IPS DF 19.7 (cell line): ENCODE measurements around the gene UST.
"Not testable (repeated sequence)": the region's sequence is repeated elsewhere in the genome, so short reads cannot be mapped to it uniquely, and the experiment has no call there.

Experiments
- DNase-seq: peaks from one replicate; pipeline ENCODE4 v3.0.0-alpha.2; 2013; ENCODE audit warnings: low read depth, low spot score

UST gene

DNA sequence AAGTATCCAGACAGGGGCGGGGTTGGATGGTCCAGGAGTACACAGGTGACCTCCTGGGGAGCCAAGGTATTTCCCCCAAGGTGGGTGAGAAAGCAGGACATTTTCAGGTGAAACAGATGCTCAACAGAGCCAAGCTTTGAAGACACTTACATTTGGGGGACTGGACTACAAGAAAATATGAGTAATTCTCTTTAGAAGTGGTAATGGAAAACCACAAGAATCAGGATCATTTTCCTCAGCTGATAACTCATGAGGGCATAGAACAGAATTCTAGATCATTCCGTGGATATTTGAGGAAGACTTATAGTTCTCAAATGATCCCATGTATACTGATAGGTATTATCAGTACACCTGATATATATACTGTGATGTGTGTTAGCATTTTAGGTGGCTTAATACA lies 89.9 kb downstream of the UST start:
- no peak for DNase-seq

- no peak for DNase-seq
Observed at GRCh38 chr6:148837941-148838340, 91.1 kb downstream of the UST start.

- DNase-seq, result no peak
Observed at GRCh38 chr6:148839044-148839443, 92.2 kb downstream of the UST start.

- DNase-seq, result no peak
Observed at GRCh38 chr6:148840256-148840655, 93.4 kb downstream of the UST start.

DNA sequence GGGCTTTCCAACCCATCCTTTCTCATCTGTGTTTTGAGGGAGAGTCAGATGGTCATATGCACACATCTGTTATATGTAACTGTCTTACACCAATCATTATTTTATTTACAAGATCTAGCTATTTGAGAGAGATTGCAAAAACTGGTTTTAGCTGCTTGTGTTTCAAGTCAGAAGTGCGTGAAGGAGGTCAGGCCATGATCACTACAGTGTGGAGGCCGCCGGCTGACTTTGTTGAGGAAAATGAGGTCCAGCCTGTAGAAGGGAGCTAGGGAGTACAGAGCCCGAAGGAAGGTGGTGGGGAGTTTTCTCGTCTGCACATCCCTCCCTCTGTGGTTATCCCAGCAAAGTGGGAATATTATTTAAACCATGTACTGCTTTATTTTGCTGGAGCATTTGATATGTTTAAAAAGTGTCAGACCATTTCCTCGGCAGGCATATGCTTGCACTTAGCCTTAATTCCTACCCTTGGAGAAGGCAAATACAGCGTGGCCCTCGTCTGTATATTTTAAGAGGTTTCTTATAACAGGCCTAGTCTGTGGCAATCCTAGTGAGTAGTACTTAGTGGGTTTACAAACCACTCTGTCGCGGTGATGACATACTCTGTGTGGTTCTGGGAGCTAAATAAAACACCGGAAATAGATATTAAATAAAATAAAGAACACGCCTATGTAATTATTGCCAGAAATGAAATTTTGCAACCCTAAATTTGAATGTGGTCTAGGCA lies 95.6 kb downstream of the UST start:
- DNase-seq, result no peak

- DNase-seq, result no peak
Observed at GRCh38 chr6:148845464-148845863, 98.6 kb downstream of the UST start.

DNA sequence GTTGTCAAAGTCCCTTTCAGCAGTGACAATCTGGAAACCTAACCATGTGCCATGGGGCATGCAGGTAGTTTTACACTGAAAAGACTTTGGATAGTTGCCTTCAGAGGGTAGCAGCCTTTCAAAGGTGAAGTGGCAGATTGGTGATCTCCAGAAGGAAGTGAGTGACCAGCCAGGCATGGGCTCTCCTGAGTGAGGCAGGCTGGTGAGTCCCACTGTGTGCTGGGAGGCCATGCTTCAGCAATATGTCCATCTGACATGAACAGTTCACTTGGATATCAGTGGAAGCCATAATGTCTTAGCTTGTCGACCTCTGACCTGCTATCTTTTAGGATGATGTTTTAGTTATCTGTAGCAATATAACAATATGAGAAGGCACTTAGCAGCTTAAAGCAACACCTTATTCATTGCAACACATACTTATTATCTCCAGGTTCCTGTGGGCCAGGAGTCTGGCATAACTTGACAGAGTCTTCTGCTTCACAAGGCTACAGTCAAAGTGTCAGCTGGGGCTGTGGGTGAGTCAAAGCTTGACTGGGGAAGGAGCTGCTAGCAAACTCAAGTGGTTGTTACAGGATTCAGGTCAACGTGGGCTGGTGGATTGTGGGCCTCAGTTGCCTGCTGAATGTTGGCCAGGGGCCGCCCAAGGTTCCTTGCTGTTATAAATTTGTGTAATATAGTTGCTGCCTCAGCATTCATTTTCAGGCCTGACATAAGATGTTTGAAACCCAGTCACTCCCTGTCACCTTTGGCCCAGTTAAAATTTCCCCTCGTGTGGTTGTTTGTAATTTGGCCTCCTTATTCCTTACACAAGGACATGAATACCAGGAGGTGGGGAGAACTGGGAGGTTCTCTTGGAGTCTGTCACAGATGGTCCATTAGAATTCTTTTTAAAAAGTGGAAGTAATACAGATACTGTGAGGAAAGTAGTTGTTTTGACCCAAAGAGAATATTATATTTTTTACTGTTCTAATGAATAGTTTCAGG lies 100.2 kb downstream of the UST start:
- DNase-seq, result no peak

DNA sequence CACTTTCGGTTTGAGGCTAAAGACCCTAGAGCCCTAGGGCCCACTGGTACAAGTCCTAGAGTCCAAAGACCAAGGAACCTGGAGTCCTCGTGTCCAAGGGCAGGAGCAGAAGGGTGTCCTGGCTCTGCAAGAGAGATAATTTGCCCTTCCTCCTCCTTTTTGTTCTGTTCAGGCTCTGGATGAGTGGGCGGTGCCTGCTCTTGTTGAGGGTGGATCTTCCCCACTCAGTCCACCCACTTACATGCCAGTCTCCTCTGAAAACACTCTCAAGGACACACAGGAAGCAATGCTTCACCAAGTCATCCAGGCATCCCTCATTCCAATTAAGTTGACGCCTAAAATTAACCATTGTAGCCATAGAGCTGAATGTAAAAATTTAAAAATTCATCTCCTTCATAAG lies 102.1 kb downstream of the UST start:
- DNase-seq, result no peak

- DNase-seq, result not testable (repeated sequence)
Observed at GRCh38 chr6:148849449-148849848, 102.6 kb downstream of the UST start.

GRCh38 chr6:148850964-148851363 lies 104.1 kb downstream of the UST start:
- DNase-seq, result no peak

DNA sequence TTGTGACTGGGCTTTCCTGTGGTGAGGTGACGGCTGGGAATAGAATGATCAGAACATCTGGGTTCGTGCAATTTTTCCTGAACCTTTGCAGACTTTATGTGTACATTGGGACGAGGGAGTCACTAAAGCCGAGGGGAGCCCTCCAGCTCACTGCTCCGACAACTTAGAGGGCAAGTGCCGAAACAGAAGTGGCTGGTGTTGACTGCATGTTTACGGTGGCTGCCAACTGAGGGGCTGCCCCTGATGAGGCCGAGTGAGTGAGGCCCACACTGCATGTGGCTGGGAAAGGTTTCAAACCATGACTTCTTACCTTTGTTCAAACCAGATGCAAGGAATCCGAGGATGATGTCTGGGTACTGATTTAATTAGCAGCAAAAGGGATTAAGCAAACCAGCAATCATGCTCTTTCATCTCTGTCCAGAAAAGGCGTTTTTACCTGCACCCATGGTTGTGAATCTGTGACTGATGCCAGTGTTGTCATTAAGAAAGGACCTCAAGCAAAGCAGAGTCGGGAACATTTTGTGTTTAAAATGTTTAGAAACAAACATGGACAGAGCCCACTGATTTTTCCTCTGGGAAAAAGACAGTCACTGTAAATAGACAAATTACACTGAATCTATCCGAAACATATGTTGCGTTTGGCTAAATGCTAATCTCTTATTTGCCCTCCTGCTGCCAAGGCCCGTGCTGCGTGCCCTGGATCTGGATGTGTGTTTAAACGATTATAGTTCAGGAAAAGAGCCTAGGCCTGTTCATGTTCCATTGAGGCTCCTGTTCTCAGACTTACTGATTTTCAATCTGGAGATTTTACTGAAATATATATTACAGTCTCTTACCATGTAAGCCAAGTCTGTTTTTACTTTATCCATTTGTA lies 105.1 kb downstream of the UST start:
- DNase-seq, result no peak

DNA sequence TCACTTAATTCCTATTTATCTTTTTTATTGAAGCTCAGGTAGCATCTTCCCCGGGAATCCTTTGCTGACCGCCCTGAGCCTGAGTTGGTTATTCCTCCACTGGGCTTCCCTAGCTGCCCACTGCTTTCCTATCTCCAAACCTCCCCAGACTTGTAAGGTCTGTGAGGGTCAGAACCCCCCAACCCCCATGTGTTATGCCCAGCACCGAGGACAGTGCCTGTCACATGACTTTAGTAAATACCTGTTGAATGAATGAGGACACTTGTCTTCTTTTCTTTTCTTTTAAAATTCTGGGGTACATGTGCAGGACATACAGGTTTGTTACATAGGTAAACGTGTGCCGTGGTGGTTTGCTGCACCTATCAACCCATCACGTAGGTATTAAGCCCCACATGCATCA lies 105.9 kb downstream of the UST start:
- DNase-seq, result no peak

DNA sequence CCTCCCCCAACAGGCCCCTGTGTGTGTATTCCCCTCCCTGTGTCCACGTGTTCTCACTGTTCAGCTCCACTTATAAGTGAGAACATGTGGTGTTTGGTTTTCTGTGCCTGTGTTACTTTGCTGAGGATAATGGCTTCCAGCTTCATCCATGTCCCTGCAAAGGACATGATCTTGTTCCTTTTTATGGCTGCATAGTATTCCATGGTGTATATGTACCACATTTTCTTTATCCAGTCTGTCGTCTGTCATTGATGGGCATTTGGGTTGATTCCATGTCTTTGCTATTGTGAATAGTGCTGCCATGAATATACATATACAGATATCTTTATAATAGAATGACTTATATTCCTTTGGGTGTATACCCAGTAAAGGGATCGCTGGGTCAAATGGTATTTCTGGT lies 106.3 kb downstream of the UST start:
- DNase-seq, result not testable (repeated sequence)

GRCh38 chr6:148854096-148854495 lies 107.3 kb downstream of the UST start:
- DNase-seq, result no peak

DNA sequence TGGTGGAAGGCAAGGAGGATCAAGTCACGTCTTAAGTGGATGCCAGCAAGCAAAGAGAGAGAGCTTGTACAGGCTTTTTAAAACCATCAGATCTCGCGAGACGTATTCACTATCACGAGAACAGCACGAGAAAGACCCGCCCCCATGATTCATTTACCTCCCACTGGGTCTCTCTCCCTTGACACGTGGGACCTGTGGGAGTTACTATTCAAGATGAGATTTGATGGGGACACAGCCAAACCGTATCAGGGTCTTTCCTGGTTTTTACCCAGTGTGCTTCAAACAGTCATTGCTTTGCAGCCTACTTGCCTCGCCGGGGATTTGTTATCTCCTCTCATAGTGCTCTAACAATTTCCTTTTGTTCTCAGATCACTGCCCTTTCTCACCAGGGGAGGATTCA lies 108.2 kb downstream of the UST start:
- no peak for DNase-seq

DNA sequence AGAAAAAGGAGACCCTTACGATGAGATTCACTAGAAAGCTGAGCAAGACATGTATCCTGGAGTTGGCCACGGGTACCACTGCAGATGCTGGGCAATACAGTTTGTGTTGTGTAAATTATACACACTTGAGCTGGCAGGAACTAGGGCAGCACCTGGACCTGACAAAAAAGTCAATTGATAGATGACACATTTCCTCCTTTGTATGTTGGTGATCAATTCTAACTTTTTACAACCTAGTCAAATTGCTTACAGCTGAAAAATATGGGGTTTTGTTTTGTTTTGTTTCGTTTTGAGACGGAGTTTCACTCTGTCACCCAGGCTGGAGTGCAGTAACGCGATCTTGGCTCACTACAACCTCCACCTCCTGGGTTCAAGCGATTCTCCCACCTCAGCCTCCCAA lies 108.9 kb downstream of the UST start:
- DNase-seq, result no peak

- no peak for DNase-seq
Observed at GRCh38 chr6:148857798-148858390, 111.1 kb downstream of the UST start.

DNA sequence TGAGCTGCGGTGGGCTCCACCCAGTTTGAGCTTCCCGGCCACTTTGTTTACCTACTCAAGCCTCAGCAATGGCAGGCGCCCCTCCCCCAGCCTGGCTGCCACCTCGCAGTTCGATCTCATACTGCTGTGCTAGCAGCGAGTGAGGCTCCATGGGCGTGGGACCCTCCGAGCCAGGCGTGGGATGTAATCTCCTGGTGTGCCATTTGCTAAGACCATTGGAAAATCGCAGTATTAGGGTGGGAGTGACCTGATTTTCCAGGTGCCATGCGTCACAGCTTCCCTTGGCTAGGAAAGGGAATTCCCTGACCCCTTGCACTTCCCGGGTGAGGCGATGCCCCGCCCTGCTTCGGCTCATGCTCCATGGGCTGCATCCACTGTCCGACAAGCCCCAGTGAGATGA lies 117.3 kb downstream of the UST start:
- DNase-seq, result not testable (repeated sequence)

DNA sequence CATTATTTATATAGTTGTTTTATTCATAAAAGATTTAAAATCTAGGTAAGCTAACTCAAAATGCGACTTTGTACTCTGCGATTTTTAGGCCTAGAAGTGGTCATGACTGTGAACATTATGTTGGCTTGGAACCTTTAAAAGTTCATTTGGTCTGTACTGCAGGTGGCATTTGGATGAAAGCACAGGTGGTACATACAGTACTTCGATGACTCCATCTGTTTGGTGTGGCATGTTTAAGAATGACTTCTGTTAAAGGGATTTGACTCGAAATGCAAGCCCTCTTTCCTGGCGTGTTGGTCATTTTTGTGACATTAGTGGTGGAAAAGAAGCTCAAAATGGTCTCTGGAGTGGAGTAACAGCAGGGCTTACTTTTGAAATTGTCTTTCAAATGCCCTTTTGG lies 118.1 kb downstream of the UST start:
- DNase-seq, result no peak

DNA sequence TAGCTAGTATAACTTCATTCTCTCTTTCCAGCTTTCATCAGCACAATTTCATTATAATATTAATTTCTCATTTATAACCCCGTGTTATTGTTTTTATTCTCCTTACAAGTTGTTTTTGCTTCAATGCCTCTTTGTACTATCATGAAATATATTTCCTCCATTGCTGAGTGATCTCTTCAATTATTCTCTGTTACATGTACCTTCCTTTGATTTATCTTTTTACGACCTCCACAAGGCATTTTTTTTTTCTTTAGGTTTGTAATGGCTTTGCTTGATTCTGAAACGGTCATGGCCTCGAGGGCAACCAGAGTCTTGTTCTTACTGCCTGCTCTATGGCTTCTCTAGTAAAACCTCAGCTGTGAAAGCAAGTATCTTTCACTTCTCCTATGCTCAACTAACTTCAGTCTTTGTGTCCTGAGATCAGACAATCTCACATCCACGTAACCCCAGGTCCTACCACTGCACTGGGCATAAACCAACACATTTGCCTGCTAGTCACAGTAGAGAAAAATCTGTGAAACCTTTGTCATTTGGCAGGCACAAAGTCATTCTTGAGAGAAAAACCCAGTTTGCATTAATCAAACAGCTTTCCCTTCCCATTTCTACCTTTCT lies 119.9 kb downstream of the UST start:
- DNase-seq, result no peak

DNA sequence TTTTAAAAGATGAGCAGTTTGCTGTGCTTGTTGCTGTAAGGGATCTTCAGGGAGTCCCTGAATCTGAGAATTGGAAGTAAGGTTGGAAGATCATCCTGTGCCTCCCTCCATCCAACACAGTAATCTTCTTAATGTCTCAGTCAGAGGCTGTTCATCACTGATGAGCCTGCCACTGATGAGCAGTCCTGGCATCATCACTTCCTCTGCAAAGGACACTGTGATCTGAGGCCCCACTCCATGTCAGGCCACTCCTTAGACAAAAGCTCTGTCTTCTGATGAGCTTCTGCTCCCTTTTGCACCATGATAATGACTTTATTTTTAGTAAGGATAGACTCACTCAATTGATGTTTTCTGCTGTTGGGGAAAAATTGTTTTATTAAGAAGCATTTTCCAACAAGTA lies 121.0 kb downstream of the UST start:
- DNase-seq, result no peak
